GM06990 (cell line): Measurements from ENCODE around the gene CAMTA1.

Source experiments
- DNase-seq: peaks from one replicate; pipeline ENCODE4 v3.0.0-alpha.2; 2011; ENCODE audit not compliant: insufficient read length; ENCODE audit errors: extremely low read depth
- H3K27me3 ChIP-seq: replicated peaks from 2 replicates; pipeline ENCODE4 v1.6.0; 2011; ENCODE audit warnings: low read length; ENCODE audit not compliant: control insufficient read depth, insufficient read depth
- H3K36me3 ChIP-seq: 2 replicates; pipeline ENCODE4 v1.5.1; 2011; ENCODE audit warnings: low read length; ENCODE audit not compliant: control insufficient read depth, insufficient read depth
- H3K4me3 ChIP-seq: replicated peaks from 2 replicates; pipeline ENCODE4 v1.5.1; 2011; ENCODE audit warnings: low read depth, mild to moderate bottlenecking, control low read depth, low read length
- TF ChIP-seq, protein P1 (sequence below): IDR thresholded peaks from 2 replicates; pipeline ENCODE4 v1.5.1; 2011; ENCODE audit warnings: low read length, control low read depth, mild to moderate bottlenecking, inconsistent platforms; ENCODE audit not compliant: insufficient read depth, poor library complexity, severe bottlenecking

The CAMTA1 gene

DNA sequence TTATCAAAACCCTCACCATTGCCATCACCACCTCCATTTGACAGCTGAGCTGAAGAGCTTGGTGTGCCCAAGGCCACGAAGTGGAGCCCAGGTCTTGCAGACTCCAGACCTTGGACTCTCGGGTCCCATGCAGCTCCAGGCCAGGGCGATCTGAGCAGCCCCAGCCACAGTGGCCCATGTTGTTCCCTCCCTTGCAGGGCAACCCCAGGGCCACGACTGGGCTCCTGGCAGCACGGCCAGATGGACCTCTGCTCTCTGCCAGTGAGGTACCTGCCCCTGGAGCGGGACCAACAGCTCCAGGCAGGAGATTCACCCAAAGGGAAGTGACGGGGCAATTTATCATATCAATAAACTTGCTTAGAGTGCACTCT is 803.2 kb downstream of the CAMTA1 start:
- TF ChIP-seq, protein P1, sequence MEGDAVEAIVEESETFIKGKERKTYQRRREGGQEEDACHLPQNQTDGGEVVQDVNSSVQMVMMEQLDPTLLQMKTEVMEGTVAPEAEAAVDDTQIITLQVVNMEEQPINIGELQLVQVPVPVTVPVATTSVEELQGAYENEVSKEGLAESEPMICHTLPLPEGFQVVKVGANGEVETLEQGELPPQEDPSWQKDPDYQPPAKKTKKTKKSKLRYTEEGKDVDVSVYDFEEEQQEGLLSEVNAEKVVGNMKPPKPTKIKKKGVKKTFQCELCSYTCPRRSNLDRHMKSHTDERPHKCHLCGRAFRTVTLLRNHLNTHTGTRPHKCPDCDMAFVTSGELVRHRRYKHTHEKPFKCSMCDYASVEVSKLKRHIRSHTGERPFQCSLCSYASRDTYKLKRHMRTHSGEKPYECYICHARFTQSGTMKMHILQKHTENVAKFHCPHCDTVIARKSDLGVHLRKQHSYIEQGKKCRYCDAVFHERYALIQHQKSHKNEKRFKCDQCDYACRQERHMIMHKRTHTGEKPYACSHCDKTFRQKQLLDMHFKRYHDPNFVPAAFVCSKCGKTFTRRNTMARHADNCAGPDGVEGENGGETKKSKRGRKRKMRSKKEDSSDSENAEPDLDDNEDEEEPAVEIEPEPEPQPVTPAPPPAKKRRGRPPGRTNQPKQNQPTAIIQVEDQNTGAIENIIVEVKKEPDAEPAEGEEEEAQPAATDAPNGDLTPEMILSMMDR: no peak
- Histone ChIP-seq H3K27me3 (no peaks in the 10 kb centered on the region), H3K4me3 (no peak overlapping the region), H3K36me3 (no peaks in the 10 kb centered on the region)
- DNase-seq: no peak

DNA sequence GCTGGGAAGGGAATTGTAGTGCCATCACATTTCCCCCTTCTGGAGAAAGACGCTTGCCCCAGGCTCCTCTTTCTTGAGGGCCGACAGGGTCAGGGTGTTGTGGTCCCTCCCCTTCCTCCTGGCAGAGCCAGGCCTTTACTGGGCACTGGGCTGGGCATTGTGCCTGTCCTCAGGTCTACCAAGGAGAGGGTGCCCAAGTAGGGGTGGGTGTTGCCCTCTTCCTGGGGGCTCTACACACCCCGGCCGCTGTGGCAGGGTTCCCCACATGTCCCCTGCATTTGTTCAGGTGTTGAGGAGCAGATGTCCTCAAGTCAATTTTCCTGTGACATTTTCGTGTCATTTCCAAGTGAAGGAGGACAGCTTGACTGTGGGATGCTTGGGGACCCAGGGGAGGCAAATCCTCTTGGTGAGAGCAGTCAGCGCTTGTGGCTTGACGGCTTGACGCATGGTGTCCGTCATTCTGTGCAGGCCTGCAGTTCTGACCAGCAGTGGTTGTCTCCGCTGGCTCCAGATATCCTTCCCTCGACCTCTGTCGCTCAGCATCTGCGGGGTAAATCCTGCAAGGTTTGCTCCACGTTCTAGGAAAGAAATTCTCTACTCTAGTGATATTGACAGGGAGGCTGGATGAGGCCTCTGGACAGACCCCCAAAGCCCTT is 804.0 kb downstream of the CAMTA1 start:
- no peaks in the 10 kb centered on the region for H3K36me3 ChIP-seq
- H3K27me3 ChIP-seq: no peaks in the 10 kb centered on the region
- no peak overlapping the region for H3K4me3 ChIP-seq
- TF ChIP-seq, protein P1: no peak
- DNase-seq: no peak

DNA sequence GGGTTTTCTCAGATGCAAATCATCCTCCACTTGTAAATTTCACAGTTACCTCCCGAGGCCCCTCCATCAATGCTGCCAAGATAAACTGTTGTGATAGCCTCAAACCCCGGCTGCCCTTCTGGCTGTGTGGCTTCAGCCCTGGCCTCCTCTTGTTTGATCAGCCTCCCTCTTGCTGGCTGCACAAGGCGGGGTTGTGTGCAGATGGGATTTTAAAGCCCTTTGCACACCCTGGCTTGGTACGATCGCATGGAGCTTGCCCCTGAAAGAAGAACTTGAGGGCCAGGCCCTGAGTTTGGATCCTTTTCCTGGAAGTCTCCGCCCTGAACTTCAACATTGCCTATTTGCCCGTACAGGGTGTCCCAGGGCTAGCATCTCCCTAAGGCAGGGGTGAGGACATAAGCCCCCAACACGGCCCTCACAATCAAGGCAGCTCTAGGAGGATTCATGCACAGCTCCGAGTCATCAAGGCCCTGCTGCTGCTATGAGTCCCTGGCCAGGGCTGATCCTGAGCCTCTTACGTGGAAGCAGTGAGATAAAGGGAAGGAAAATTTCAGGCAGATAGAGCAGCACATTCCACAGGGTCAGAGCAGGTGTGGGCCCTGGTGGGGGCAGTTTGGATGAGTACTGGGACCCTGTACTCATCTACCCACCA is 804.6 kb downstream of the CAMTA1 start:
- no peaks in the 10 kb centered on the region for H3K27me3 ChIP-seq
- no peak overlapping the region for H3K4me3 ChIP-seq
- DNase-seq: no peak
- H3K36me3 ChIP-seq: no peaks in the 10 kb centered on the region
- TF ChIP-seq, protein P1: no peak

DNA sequence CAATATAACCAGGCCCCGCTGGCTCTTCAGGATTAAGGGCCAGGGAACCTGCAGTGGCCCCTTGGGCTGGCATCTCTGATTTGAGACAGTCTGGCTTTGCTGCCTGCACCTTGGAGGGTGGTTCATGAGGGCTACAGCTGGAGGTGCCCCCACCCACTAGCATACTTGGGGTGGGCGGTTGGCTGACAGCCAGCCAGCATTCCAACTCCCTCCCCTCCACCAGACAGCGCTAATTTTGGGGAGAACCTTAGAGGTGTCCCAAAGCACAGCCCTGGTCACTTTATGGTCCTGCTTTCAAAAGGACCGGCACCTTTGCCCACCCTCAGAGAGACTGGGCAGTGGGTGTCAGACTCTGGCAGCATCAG is 805.2 kb downstream of the CAMTA1 start:
- Histone ChIP-seq H3K36me3 (no peaks in the 10 kb centered on the region), H3K4me3 (no peak overlapping the region), H3K27me3 (no peaks in the 10 kb centered on the region)
- TF ChIP-seq, protein P1: no peak
- DNase-seq: no peak

DNA sequence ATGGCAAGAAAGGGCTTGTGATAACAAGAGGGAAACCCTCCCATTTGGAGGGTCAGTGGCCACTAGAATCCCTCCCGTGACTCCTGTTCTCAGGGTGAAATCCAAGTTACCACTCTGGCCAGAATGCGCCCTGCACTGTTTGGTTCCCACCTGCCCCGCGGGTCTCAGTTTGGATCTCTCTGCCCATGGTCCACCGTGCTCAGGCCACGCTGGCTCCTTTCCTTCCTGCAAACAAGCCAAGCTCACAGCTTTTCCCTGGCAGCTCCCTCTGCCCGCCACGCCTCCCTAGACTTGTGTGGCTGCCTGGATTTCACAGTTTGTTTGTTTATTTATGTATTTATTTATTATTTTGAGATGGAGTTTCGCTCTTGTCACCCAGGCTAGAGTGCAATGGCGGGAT is 806.3 kb downstream of the CAMTA1 start:
- Histone ChIP-seq H3K27me3 (no peaks in the 10 kb centered on the region), H3K4me3 (no peak overlapping the region), H3K36me3 (no peaks in the 10 kb centered on the region)
- TF ChIP-seq, protein P1: no peak
- no peak for DNase-seq
